A673 (cell line): ENCODE results near the gene RARRES2.

ENCODE experiments used
- EZH2 ChIP-seq: fragments of 200-600 bp; sonication (generic); IDR thresholded peaks from 2 replicates; pipeline ENCODE4 v1.6.1; 2017; ENCODE audit warnings: borderline replicate concordance, low read depth, mild to moderate bottlenecking, mixed read lengths, antibody characterized with exemption, low read length; ENCODE audit not compliant: poor library complexity, severe bottlenecking
- TF ChIP-seq, protein P1 (sequence below): fragments of 300-800, 200-600 bp; sonication (generic); conservative IDR thresholded peaks from 2 replicates; pipeline ENCODE4 v1.5.1; 2017; ENCODE audit warnings: low read depth, mild to moderate bottlenecking, antibody characterized with exemption, low read length, moderate library complexity, mixed read lengths

DNA sequence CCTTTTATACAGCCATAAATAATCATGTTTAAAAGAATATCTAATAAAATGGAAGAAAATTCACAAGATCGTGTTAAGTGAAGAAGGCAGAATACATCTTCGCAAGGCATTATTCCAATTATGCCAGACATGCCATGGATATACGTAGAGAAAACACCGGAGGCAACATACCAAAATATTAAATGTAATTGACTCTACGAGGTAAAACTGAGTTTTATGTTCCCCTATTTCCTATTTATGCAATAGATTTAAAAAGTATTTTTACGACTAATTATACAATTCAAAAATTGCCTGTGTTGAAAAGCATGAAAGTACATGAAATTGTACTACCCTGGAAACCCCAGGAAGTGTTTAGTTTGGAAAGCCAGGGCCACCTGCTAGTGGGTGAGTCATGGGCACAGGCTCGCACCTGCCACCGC, 26.3 kb upstream of the RARRES2 start:
- TF ChIP-seq, protein P1, sequence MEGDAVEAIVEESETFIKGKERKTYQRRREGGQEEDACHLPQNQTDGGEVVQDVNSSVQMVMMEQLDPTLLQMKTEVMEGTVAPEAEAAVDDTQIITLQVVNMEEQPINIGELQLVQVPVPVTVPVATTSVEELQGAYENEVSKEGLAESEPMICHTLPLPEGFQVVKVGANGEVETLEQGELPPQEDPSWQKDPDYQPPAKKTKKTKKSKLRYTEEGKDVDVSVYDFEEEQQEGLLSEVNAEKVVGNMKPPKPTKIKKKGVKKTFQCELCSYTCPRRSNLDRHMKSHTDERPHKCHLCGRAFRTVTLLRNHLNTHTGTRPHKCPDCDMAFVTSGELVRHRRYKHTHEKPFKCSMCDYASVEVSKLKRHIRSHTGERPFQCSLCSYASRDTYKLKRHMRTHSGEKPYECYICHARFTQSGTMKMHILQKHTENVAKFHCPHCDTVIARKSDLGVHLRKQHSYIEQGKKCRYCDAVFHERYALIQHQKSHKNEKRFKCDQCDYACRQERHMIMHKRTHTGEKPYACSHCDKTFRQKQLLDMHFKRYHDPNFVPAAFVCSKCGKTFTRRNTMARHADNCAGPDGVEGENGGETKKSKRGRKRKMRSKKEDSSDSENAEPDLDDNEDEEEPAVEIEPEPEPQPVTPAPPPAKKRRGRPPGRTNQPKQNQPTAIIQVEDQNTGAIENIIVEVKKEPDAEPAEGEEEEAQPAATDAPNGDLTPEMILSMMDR, result no peak
- no peak for TF ChIP-seq EZH2
